Endothelial cell of umbilical vein (primary cell): Measurements from ENCODE around the gene CSMD2. TPM values are rescaled to one million over a fixed set of nuclear protein-coding genes. Genes with fewer than 3 reads are reported as not detected.

Experiments
- BruUV-seq: library from RNA; stranded (reverse); fragments of 400-500 nt; replicated peaks from 2 replicates; lab custom pipeline; 2021; lab: Mats Ljungman, UMichigan
- CTCF ChIA-PET: fragments of 300-600, 350-600 bp; sonication (Branson Sonifier 250); formaldehyde crosslinking; loops from one replicate; lab custom pipeline; 2021; ENCODE audit warnings: antibody characterized with exemption, inconsistent platforms; lab: Charles Lee
- POLR2A ChIA-PET: fragments of 300-600, 350-600 bp; sonication (Branson Sonifier 250); formaldehyde crosslinking; loops from one replicate; lab custom pipeline; 2021; ENCODE audit warnings: antibody characterized with exemption, inconsistent platforms; lab: Charles Lee
- DNase-seq: peaks from one replicate; pipeline ENCODE4 v3.0.0-alpha.2; 2011; ENCODE audit warnings: low read depth, low spot score
- FAIRE-seq: peaks from 2 replicates; lab custom pipeline; 2011; peaks lifted over from hg19 to GRCh38; lab: Jason Lieb, UNC
- H2AFZ ChIP-seq: 2 replicates; pipeline ENCODE4 v1.6.0; 2012; ENCODE audit warnings: low read depth, low read length, control low read depth, inconsistent platforms
- H3K27ac ChIP-seq: 2 replicates; pipeline ENCODE4 v1.5.1; 2011; ENCODE audit warnings: low read depth, mild to moderate bottlenecking, control low read depth, low read length, moderate library complexity; ENCODE audit not compliant: insufficient read depth
- H3K27me3 ChIP-seq, 2 experiments: 2 replicates each; pipeline versions ENCODE4 v1.6.0 to v1.6.1; 2011; ENCODE audit warnings: low read length in 2 of 2, mixed read lengths in 1 of 2; ENCODE audit not compliant: control insufficient read depth in 2 of 2, insufficient read depth in 2 of 2
- H3K36me3 ChIP-seq, 2 experiments: 2 replicates in 1 of 2; 3 replicates in 1 of 2; pipeline ENCODE4 v1.5.1; 2011; ENCODE audit warnings: low read length in 2 of 2, mild to moderate bottlenecking in 1 of 2, moderate library complexity in 1 of 2; ENCODE audit not compliant: control insufficient read depth in 2 of 2, insufficient read depth in 2 of 2; ENCODE audit errors: extremely low read depth in 1 of 2
- H3K4me1 ChIP-seq: 3 replicates; pipeline ENCODE4 v1.5.1; 2011; ENCODE audit warnings: mild to moderate bottlenecking, low read length; ENCODE audit not compliant: control insufficient read depth, insufficient read depth; ENCODE audit errors: extremely low read depth
- H3K4me2 ChIP-seq: 2 replicates; pipeline ENCODE4 v1.6.1; 2011; ENCODE audit warnings: low read length, control low read depth, mixed read lengths; ENCODE audit not compliant: insufficient read depth
- H3K4me3 ChIP-seq, 3 experiments: fragments of 200-600 bp in 1 of 3; sonication (generic), shearing (Covaris generic) in 1 of 3; replicated peaks in 1 of 3; 2 replicates each; pipeline ENCODE4 v1.5.1; 2011 to 2016; ENCODE audit warnings: control low read depth in 3 of 3, low read length in 3 of 3, mild to moderate bottlenecking in 2 of 3, inconsistent platforms in 1 of 3, low read depth in 1 of 3, moderate library complexity in 1 of 3; ENCODE audit not compliant: insufficient read depth in 1 of 3
- H3K79me2 ChIP-seq: 2 replicates; pipeline ENCODE4 v1.6.0; 2012; ENCODE audit warnings: low read length, inconsistent platforms; ENCODE audit not compliant: control insufficient read depth, insufficient read depth
- H3K9ac ChIP-seq: replicated peaks from 2 replicates; pipeline ENCODE3; 2011; ENCODE audit warnings: low read length, control low read depth; ENCODE audit not compliant: insufficient read depth; ENCODE audit errors: extremely low read depth
- H3K9me1 ChIP-seq: replicated peaks from 3 replicates; pipeline ENCODE4 v1.6.0; 2011; ENCODE audit warnings: mild to moderate bottlenecking, low read length; ENCODE audit not compliant: control insufficient read depth, insufficient read depth; ENCODE audit errors: extremely low read depth
- H3K9me3 ChIP-seq: replicated peaks from 2 replicates; pipeline ENCODE4 v1.5.1; 2012; ENCODE audit warnings: low read length, inconsistent platforms; ENCODE audit not compliant: control insufficient read depth, insufficient read depth
- H4K20me1 ChIP-seq: replicated peaks from 2 replicates; pipeline ENCODE3; 2011; ENCODE audit warnings: mild to moderate bottlenecking, low read length; ENCODE audit not compliant: control insufficient read depth, insufficient read depth; ENCODE audit errors: extremely low read depth
- CTCF ChIP-seq, 2 donors: IDR thresholded peaks; 1 replicate in 1 of 2; 2 replicates in 1 of 2; pipeline ENCODE4 v1.5.1; 2011; ENCODE audit warnings: low read length in 2 of 2, mild to moderate bottlenecking in 2 of 2, moderate library complexity in 2 of 2, control low read depth in 1 of 2, inconsistent platforms in 1 of 2, low read depth in 1 of 2; ENCODE audit not compliant: insufficient read depth in 1 of 2; ENCODE audit errors: extremely low read depth in 1 of 2
- EZH2 ChIP-seq: IDR thresholded peaks from 2 replicates; pipeline ENCODE4 v1.6.1; 2012; ENCODE audit warnings: borderline replicate concordance, low read depth, mild to moderate bottlenecking, moderate library complexity, low read length, inconsistent platforms; ENCODE audit not compliant: severe bottlenecking
- FOS ChIP-seq: IDR thresholded peaks from 2 replicates; pipeline ENCODE4 v1.6.1; 2011; ENCODE audit warnings: mild to moderate bottlenecking, low read length, moderate library complexity, borderline replicate concordance; ENCODE audit not compliant: insufficient read depth
- GATA2 ChIP-seq: IDR thresholded peaks from 2 replicates; pipeline ENCODE4 v1.7.0; 2011; ENCODE audit warnings: low read depth, mild to moderate bottlenecking, moderate library complexity, mixed read lengths, low read length; ENCODE audit not compliant: insufficient read length, insufficient read depth
- JUN ChIP-seq: IDR thresholded peaks from 2 replicates; pipeline ENCODE4 v1.6.1; 2011; ENCODE audit warnings: borderline replicate concordance, low read depth; ENCODE audit not compliant: insufficient read length, insufficient read depth
- MAX ChIP-seq: IDR thresholded peaks from 2 replicates; pipeline ENCODE4 v1.6.1; 2011; ENCODE audit not compliant: insufficient read depth, insufficient read length
- MYC ChIP-seq: IDR thresholded peaks from one replicate; pipeline ENCODE4 v1.6.1; 2011; ENCODE audit warnings: mild to moderate bottlenecking, low read depth, low read length
- POLR2A ChIP-seq: IDR thresholded peaks from 2 replicates; pipeline ENCODE4 v1.6.1; 2012; ENCODE audit warnings: low read depth, mild to moderate bottlenecking, control low read depth, low read length
- POLR2AphosphoS5 ChIP-seq: IDR thresholded peaks from 2 replicates; pipeline ENCODE4 v1.6.1; 2012; ENCODE audit warnings: low read depth, mild to moderate bottlenecking, control low read depth, low read length, moderate library complexity; ENCODE audit not compliant: insufficient read depth
- dilution Hi-C: fragments of 300-500 bp; cut with MboI; formaldehyde crosslinking; loops from one replicate; pipeline ENCODE4 v1.15.0; 2019; ENCODE audit warnings: low sequenced_read_pairs; ENCODE audit not compliant: extremely low pct_ligation_motif_present
- intact Hi-C: fragments of 100-400 bp; cut with micrococcal nuclease; formaldehyde crosslinking; loops from one replicate; pipeline ENCODE4 v1.10.0; 2022
- polyA plus RNA-seq, 4 experiments: library from polyadenylated mRNA; depleted of rRNA in 3 of 4; stranded (reverse) in 3 of 4; unstranded in 1 of 4; fragments of >200 nt; gene quantifications; 2 replicates each; pipeline versions ENCODE4 v1.2.1 to v1.2.3, GENCODE V29; 2011 to 2012; ENCODE audit warnings: missing spikeins in 1 of 4
- total RNA-seq: library from RNA; stranded (reverse); gene quantifications from 2 replicates; pipeline ENCODE4 v1.2.3, GENCODE V29; 2021

The CSMD2 gene
- total and polyA plus RNA-seq, 2 donors (not counting 3 experiments of a cell fraction or from before 2014, with no cell fraction given), result under 0.01 TPM; not detected in 1

- Histone ChIP-seq H3K9me3 (peaks cover 1% of the 10 kb centered on the region), H3K9ac (no peak overlapping the region), H3K9me1 (no peaks in the 10 kb centered on the region), H3K27me3 (no peaks in the 10 kb centered on the region), H3K27ac (no peak overlapping the region), H4K20me1 (no peaks in the 10 kb centered on the region), H2AFZ (no peak overlapping the region), H3K4me3 (no peak overlapping the region), H3K79me2 (no peaks in the 10 kb centered on the region), H3K36me3 (no peaks in the 10 kb centered on the region), H3K4me2 (no peak overlapping the region), H3K4me1 (no peaks in the 10 kb centered on the region)
- POLR2A ChIA-PET, result no interaction called here
- FAIRE-seq (no peak), DNase-seq (no peak)
- no TSS peak for BruUV-seq
- CTCF ChIA-PET, result no interaction called here
- dilution Hi-C loops, result no loop called here
- no peak for TF ChIP-seq MAX
- no peak for TF ChIP-seq GATA2
- no peak for TF ChIP-seq CTCF (IDR thresholded peaks at IDR 0.05; ENCODE audit: extremely low read depth in 1 of 2, insufficient read depth in 1 of 2, low read depth in 1 of 2, low read length in 2 of 2)
- no peak for TF ChIP-seq MYC
- no peak for TF ChIP-seq FOS
- TF ChIP-seq POLR2AphosphoS5, result no peak
- TF ChIP-seq POLR2A, result no peak
- TF ChIP-seq EZH2, result no peak
- TF ChIP-seq JUN, result no peak
- intact Hi-C loops, result no loop called here
Observed at GRCh38 chr1:34122080-34122932, 42.7 kb downstream of the CSMD2 start.
